ELF-1 (cell line): ENCODE measurements around the gene PFKFB3.
"Not testable (repeated sequence)": the region's sequence is repeated elsewhere in the genome, so short reads cannot be mapped to it uniquely, and the experiment has no call there.

Experiments
- DNase-seq: peaks from one replicate; pipeline ENCODE4 v3.0.0-alpha.2; 2016; ENCODE audit warnings: low read depth, low spot score

The PFKFB3 gene

GRCh38 chr10:6272126-6272525, 69.4 kb downstream of the PFKFB3 start:
- no peak for DNase-seq

DNA sequence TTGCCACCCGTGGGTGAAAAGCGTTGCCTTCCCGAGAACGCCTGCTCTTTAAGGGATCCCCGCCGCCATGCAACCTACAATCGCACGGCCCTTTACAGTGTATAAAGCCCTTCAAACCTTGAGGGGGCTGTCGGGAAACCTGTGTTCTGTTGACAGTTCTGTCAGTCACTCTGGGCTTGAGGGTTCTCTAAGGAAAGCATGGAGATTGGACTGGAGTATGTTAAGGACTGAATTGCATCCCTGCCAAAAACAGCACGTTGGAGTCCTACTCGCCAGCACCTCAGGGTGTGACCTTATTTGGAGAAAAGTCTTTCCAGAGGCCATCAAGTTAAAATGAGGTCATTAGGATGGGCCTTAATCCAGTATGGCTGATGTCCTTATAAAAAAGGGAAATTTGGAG, 70.6 kb downstream of the PFKFB3 start:
- DNase-seq: no peak

- no peak for DNase-seq
Measured at GRCh38 chr10:6274040-6274439, 71.3 kb downstream of the PFKFB3 start.

- DNase-seq: no peak
Measured at GRCh38 chr10:6274484-6274883, 71.8 kb downstream of the PFKFB3 start.

DNA sequence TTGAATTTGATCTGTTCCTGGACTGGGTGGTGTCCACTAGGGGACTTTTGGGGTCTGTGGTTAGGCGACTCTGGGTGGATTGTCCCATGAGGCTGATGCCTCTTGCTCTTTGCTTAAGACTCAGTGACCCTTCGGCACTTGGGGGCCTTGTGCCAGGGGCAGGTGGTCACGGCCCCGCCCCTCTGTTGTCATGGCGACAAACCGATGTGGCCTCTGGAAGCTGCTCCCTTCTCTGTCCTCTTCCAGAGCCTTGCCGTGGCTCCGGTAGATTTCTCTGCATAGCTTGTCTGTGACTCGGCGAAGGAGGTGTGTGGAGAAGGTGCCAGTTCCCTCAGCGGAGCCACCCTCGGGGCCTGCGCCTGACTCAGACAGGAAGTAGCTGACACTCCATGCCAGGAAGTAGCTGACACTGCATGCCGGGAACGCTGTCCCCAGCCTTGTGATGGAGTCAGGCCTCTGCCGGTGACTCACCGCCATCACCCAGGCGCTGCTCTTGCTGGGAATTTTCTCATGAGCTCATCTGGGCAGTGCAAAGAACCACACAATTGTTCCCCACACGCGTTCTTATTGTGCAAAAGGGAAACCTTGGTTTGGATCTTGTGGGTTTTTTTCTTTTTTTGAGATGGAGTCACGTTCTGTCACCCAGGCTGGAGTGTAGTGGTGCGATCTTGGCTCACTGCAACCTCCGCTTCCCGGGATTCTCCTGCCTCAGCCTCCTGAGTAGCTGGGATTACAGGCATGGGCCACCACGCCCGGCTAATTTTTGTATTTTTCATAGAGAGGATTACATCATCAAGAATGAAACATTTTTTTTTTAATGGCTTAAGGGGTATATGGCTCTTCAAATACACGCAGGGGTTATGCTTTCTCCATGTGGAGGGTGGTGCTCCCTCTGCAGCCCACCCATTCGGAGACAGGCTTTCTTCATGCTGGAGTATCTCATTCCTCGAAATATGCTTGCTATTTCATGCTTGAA, 72.6 kb downstream of the PFKFB3 start:
- DNase-seq: peak; percentile 90

- no peak for DNase-seq
Measured at GRCh38 chr10:6276356-6276755, 73.6 kb downstream of the PFKFB3 start.

DNA sequence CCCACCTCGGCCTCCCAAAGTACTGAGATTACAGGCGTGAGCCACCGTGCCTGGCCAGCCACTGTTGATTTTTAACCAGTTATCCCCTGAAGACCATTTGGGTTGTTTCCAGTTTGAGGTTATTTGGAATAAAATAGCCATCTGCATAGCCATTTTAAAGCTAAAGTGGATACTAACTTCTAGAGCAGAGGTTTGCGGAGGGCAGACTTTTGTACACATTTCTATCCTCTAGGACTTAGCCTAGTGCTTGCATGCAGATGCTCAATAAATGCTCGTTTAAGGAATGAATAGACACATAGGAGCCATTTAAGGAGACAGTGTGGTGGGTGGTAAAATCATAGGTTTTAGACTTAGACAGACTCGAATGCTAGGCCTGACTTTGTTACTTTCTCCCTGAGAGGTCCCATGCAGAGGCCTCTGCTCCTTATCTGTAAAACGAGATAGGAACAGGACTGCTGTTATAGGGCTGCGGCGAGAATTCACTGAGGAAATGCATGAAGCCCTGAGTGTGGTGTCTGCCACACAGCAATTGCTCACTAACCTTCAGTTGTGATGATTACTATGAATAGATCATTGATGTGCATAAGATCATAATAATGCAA, 75.9 kb downstream of the PFKFB3 start:
- DNase-seq: no peak

GRCh38 chr10:6279540-6280267, 77.0 kb downstream of the PFKFB3 start:
- DNase-seq: peak; percentile 94

DNA sequence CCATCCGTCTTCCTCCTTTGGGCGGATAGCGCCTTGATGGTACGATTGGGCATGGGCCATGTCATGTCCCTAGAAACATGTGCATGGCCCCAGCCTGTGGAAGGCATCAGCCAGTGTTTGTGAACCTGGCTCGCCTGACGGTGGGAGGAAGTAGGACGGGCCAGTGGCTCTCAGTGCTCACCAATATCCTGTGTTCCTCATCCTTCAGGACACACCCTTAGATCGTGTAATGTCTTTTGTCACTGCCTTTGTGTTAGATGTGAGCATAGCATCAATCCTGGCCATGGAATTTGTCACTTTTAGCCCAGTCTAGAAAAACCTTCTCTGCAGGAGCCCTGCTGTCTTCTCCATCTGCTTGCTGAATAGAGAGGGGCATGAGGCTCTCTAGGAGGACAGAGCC, 77.6 kb downstream of the PFKFB3 start:
- DNase-seq: no peak

DNA sequence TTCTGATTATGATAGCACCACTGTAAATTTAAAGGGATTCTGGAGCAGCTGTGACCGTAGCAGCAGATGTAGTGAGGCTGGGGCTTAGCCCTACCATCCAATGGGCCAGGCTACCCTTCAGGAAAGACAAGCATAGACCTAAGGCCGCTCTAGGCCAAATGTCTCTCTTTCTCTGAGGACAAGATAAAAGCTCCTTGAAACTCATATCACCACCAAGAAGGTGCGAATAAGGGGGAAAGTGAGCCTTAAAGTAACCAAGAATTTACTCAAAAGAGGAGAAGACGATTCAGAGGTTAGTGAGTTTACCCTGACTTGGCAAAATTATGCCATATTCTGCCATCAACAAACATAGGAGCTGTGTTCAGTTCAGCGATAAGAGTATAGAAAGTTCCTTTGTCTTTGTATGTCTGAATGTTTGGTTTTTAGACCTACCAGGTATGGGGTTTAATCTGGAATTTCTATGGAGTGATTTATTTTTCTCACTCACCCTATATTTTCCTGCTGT, 79.8 kb downstream of the PFKFB3 start:
- no peak for DNase-seq

DNA sequence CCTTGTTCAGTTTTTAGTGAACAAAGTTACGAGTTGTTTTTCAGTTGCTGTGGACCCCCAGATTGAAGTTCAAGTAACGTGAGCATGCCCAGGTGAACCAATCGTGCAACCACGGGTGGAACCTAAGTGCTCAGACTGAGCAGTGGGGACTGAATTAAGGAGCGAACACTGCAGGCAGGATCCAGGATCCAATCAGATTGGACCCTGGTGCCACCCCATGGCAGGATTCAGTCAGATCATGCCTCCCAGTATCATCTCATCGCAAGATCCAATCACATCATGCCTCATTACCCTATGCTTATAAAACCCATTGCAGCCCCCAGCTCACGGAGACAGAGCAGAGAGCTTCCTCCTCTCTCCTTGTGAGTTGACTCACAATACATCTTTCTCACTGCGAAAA, 80.9 kb downstream of the PFKFB3 start:
- DNase-seq: no peak

GRCh38 chr10:6290621-6291020, 87.9 kb downstream of the PFKFB3 start:
- not testable (repeated sequence) for DNase-seq

- no peak for DNase-seq
Measured at GRCh38 chr10:6292741-6293151, 90.0 kb downstream of the PFKFB3 start.

DNA sequence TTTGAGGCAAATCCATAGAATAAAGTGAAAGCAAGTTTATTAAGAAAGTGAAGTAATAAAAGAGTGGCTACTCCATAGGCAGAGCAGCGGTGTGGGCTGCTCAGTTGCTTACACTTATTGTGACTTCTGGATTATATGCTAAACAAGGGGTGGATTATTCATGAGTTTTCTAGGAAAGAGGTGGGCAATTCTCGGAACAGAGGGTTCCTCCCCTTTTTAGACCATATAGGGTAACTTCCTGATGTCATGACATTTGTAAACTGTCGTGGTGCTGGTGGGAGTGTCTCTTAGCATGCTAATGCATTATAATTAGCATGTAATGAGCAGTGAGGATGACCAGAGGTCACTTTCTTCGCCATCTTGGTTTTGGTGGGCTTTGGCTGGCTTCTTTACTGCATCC, 93.7 kb downstream of the PFKFB3 start:
- not testable (repeated sequence) for DNase-seq

DNA sequence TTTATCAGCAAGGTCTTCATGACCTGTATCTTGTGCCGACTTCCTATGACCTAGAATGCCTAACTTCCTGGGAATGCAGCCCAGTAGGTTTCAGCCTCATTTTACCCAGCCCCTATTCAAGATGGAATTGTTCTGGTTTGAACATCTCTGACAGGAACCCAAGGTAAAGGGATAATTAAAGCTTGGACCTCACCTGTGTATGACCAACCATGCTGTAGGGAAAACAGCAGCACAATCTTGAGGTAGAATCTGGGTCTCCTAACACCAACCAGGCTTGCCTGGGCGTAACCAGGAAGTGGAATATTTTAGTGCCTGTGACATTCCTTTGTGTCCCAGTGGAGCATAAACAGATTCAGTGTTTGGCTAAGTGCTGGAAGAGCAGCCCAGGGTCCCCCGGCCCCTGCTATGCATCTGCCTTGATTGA, 94.1 kb downstream of the PFKFB3 start:
- peak; percentile 56 for DNase-seq

DNA sequence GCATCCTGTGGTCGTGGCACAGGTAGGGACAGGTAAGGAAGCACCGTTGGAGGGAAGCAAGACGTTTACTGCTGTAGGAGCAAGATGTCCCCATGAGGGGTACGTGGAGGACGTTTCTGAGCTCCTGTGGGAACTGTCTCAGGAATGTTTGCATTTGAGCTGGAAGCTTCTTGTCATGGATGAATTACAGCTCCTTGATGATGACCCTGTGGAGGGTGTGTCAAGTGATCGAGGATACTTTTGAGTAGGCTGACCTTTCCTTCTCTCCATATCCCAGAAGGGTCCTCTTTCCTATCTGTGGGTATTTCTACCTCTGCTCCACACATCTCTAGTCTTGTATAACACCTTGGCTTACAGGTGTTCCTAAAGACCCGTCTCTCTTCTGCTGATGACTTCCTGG, 94.8 kb downstream of the PFKFB3 start:
- DNase-seq: no peak

GRCh38 chr10:6297951-6298381, 95.2 kb downstream of the PFKFB3 start:
- no peak for DNase-seq

GRCh38 chr10:6298428-6298827, 95.7 kb downstream of the PFKFB3 start:
- no peak for DNase-seq

GRCh38 chr10:6299234-6299633, 96.5 kb downstream of the PFKFB3 start:
- DNase-seq: no peak

DNA sequence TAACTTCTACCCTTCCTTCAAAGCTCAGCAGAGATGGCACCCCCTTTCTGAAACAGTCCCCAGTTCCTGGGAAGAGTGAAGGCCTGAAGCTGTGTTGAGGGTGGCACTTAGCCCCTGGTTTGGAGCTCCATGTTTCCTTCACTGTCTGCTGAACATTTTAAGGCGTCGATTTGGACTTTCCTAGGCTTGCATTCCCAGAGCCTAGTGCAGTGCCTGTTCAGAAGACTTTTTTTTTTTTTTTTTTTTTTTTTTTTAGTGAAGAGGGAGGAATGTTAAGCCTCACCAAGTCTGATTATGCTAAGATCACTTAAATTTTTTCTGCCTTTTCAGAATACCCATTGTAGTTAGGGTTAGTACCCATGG, 97.0 kb downstream of the PFKFB3 start:
- no peak for DNase-seq

DNA sequence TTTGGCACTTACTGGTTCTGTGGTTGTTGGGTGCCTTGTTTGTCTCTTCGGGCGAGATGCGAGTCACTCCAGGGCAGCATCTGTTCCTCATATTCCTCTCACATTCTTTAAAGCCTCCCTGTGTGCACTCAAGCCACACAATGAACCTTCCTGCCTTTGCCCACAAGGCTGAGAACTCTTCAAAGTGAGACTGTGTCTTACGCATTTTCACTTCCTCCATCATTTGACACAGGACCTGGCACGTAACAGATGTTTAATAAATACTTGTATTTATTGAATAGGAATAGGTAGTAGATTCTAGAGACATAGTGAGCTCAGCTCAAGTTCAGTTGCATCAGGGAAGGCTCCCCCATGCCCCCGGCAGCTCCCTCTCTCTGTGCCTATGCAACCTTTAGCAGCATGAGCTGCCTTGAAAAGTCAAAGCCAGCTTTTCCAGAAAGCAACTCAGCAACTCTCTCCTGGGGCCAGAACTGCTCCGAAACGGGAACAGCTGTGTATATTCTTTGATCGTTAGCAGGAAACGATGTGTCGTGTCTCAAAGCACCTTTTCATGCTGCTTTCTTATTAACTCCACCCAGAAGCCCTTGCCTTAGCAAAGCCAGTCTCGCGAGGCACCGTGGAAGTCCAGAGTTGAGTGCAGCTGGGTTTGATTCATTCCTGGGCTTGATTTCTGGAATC, 97.5 kb downstream of the PFKFB3 start:
- no peak for DNase-seq
